ENCODE measurements around the gene POU2AF3.

Gene POU2AF3

GRCh38 chr11:111301004-111301841, 2.9 kb downstream of the POU2AF3 start:
- H3K4me3 ChIP-seq (ENCODE audit: low read depth, low read length): no peak overlapping the region
- DNase-seq (ENCODE audit: low read depth): no peak
- no peak for TF ChIP-seq CTCF (IDR thresholded peaks at IDR 0.05; ENCODE audit: low read depth, low read length, missing control alignments)

GRCh38 chr11:111301842-111302118, 3.4 kb downstream of the POU2AF3 start:
- no peak for DNase-seq (ENCODE audit: low read depth)
- no peak overlapping the region for H3K4me3 ChIP-seq (ENCODE audit: low read depth, low read length)
- TF ChIP-seq CTCF (IDR thresholded peaks at IDR 0.05; ENCODE audit: low read depth, low read length, missing control alignments): no peak

- no peak overlapping the region for H3K4me3 ChIP-seq (ENCODE audit: low read depth, low read length)
- no peak for TF ChIP-seq CTCF (IDR thresholded peaks at IDR 0.05; ENCODE audit: low read depth, low read length, missing control alignments)
- no peak for DNase-seq (ENCODE audit: low read depth)
Measured at GRCh38 chr11:111302298-111302697, 4.0 kb downstream of the POU2AF3 start.

GRCh38 chr11:111303461-111303860, 5.1 kb downstream of the POU2AF3 start:
- H3K4me3 ChIP-seq (ENCODE audit: low read depth, low read length): no peak overlapping the region
- no peak for TF ChIP-seq CTCF (IDR thresholded peaks at IDR 0.05; ENCODE audit: low read depth, low read length, missing control alignments)
- DNase-seq (ENCODE audit: low read depth): no peak

- TF ChIP-seq CTCF (IDR thresholded peaks at IDR 0.05; ENCODE audit: low read depth, low read length, missing control alignments): no peak
- no peak for DNase-seq (ENCODE audit: low read depth)
- H3K4me3 ChIP-seq (ENCODE audit: low read depth, low read length): no peak overlapping the region
Measured at GRCh38 chr11:111305162-111305802, 6.9 kb downstream of the POU2AF3 start.

- no peak for TF ChIP-seq CTCF (IDR thresholded peaks at IDR 0.05; ENCODE audit: low read depth, low read length, missing control alignments)
- H3K4me3 ChIP-seq (ENCODE audit: low read depth, low read length): no peak overlapping the region
- no peak for DNase-seq (ENCODE audit: low read depth)
Measured at GRCh38 chr11:111305876-111306275, 7.5 kb downstream of the POU2AF3 start.

- DNase-seq (ENCODE audit: low read depth): no peak
- no peak for TF ChIP-seq CTCF (IDR thresholded peaks at IDR 0.05; ENCODE audit: low read depth, low read length, missing control alignments)
- no peak overlapping the region for H3K4me3 ChIP-seq (ENCODE audit: low read depth, low read length)
Measured at GRCh38 chr11:111306321-111306720, 8.0 kb downstream of the POU2AF3 start.
